Loucy (cell line): ENCODE data around the gene WBP1L.

Experiments used
- CTCF ChIP-seq: fragments of 200-600 bp; sonication (generic); conservative IDR thresholded peaks from 2 replicates; pipeline ENCODE4 v1.5.1; 2014; ENCODE audit warnings: mild to moderate bottlenecking, antibody characterized with exemption, low read length
- EZH2phosphoT487 ChIP-seq: fragments of 200-600 bp; IDR thresholded peaks from 2 replicates; pipeline ENCODE4 v1.6.1; 2018; ENCODE audit warnings: antibody characterized with exemption, mild to moderate bottlenecking, moderate library complexity, borderline replicate concordance

GRCh38 chr10:102769375-102770107 lies 25.8 kb downstream of the WBP1L start:
- TF ChIP-seq CTCF (no peak), EZH2phosphoT487 (no peak)
